Measurements from ENCODE around the gene MUC2.

Gene MUC2

DNA sequence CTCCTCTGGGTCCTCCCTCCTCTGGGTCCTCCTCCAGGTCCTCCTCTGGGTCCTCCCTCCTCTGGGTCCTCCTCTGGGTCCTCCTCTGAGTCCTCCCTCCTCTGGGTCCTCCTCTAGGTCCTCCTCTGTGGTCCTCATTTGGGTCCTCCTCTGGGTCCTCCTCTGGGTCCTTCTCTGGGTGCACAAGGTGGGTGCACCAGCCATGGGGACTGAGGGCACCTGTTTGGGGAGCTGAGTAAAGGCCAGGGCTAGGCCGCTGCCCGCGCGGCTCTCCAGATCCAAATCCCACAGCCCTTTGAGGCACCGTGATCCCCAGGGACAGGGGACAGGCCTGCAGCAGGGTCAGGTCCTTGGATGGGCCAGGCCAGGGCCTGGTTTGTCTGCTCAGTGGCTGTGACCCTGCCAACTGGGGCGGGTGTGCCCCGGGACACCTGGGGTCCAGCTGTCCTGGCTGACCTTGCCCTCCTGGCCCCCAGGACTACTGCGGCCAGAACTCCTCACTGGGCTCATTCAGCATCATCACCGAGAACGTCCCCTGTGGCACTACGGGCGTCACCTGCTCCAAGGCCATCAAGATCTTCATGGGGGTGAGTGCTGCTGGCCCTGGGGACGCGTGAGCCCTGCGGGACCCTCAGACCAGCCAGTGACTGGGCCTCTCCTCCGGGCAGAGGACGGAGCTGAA lies 12.7 kb downstream of the MUC2 start:
- no peak for DNase-seq (ENCODE audit: low read depth, low spot score)

- DNase-seq (ENCODE audit: low read depth, low spot score): no peak
These were observed 13.6 kb downstream of the MUC2 start for GRCh38 chr11:1087961-1088926.

DNA sequence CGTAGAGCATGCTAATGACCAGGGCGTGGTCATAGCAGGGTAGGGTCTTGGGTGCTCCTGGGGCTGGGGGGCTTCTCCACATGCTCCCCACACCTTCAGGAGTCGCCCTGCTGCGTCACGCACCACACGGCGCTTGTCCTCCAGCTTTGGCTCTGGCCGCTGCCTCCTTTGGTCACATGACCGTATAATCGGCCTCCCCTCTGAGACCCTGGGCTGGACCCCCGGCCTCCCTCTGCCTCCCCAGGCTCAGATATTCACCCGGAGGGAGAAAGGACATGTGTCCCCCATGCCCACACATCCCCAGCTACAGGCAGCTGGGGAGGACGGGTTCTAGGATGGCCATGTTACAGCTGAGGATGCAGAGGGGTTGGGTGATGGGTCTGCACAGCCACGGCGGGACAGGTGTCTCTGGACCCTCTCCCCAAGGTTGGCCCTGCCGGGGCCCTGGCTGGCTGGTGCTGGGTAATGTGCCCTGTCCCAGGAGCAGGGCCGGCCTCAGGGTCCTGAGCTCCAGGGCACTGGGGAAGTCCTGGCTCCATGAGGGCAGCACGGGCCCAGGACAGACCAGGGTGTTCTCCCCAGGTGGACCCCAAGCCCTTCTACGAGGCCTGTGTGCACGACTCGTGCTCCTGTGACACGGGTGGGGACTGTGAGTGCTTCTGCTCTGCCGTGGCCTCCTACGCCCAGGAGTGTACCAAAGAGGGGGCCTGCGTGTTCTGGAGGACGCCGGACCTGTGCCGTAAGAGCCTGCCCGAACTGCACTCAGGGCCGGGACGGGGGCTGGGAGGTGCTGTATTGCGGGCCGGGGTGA lies 14.5 kb downstream of the MUC2 start:
- no peak for DNase-seq (ENCODE audit: low read depth, low spot score)

DNA sequence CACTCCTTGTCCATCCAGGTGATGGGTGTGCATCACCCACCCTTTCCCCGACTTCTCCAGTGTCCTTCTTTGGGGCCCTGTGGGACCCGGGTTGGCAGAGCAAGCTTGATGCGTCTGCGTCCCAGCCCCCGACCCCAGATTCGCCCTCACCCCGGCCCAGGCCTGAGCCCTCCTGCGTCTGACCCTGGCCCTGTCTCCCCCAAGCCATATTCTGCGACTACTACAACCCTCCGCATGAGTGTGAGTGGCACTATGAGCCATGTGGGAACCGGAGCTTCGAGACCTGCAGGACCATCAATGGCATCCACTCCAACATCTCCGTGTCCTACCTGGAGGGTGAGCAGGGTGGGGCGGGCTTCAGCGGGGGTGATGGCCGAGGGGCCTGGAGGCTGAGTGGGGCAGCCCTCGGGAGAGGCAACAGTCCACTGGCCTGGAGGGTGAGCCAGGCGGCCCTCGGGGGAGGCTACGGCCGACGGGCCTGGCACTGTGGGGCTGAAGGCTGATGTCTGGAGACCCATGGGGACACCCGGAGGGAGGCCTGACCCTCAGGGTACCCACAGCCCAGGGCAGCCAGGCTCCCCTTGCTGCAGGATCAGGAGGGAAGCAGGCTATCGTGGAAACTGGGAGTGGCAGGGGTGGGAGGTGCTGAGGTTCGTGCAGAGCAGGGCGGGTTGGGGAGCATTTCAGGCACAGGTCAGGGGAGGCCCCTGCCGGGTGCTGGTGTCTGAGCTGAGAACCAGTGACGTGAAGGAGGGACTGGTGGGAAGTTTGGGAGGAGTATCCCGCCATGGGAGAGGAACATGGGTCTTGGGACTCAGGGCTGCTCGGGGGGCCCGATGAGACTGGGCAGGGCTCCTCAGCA lies 15.3 kb downstream of the MUC2 start:
- no peak for DNase-seq (ENCODE audit: low read depth, low spot score)

DNA sequence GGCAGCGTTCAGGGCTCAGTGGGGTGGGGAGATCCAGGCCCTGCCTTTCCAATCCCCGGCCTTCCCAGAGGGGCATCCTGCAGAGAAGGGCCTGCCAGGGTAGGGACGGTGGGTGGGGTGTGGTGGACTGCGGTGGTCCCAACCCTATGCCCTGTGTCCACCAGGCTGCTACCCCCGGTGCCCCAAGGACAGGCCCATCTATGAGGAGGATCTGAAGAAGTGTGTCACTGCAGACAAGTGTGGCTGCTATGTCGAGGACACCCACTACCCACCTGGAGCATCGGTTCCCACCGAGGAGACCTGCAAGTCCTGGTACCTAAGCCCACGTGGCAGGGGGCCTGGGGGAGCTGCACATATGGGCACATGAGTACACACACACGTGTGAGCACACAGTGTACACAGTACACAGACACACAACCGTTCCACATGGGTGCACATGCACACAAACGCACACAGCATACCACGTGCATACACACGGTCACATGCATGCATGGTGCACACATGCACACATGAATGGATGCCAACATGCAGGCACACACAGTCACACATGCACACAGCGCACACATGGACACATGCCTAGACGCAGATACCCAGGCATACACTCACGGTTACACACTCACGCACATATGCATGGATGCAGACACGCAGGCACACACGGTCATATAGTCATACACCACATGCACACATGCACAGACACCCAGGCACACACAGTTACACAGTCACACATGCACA lies 16.1 kb downstream of the MUC2 start:
- DNase-seq (ENCODE audit: low read depth, low spot score): no peak

- DNase-seq (ENCODE audit: low read depth, low spot score): no peak
These were observed 16.8 kb downstream of the MUC2 start for GRCh38 chr11:1091332-1092083.

GRCh38 chr11:1092145-1092670 lies 17.5 kb downstream of the MUC2 start:
- DNase-seq (ENCODE audit: low read depth, low spot score): no peak

GRCh38 chr11:1092919-1093318 lies 18.2 kb downstream of the MUC2 start:
- no peak for DNase-seq (ENCODE audit: low read depth, low spot score)

DNA sequence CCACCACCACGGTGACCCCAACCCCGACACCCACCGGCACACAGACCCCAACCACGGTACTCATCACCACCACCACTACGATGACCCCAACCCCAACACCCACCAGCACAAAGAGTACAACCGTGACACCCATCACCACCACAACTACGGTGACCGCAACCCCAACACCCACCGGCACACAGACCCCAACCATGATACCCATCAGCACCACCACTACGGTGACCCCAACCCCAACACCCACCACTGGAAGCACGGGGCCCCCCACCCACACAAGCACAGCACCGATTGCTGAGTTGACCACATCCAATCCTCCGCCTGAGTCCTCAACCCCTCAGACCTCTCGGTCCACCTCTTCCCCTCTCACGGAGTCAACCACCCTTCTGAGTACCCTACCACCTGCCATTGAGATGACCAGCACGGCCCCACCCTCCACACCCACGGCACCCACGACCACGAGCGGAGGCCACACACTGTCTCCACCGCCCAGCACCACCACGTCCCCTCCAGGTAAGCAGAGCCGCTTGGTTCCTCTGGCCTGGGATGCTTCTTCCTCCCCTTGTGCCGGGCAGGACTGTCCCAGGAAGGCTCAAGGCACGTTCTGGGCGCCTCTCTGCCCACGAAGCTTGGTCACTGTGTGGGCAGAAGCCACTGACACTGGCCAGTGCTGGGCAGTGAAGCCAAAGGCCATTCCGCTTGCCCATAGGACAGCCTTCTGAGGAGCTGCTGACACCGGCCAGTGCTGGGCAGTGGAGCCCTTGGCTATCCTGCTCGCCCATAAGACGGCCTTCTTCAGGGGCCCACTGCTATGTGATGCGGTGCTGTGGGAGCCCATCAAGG lies 25.1 kb downstream of the MUC2 start:
- no peak for DNase-seq (ENCODE audit: low read depth, low spot score)

GRCh38 chr11:1100417-1101245 lies 26.0 kb downstream of the MUC2 start:
- DNase-seq (ENCODE audit: low read depth, low spot score): no peak

- no peak for DNase-seq (ENCODE audit: low read depth, low spot score)
These were observed 26.8 kb downstream of the MUC2 start for GRCh38 chr11:1101318-1102089.

DNA sequence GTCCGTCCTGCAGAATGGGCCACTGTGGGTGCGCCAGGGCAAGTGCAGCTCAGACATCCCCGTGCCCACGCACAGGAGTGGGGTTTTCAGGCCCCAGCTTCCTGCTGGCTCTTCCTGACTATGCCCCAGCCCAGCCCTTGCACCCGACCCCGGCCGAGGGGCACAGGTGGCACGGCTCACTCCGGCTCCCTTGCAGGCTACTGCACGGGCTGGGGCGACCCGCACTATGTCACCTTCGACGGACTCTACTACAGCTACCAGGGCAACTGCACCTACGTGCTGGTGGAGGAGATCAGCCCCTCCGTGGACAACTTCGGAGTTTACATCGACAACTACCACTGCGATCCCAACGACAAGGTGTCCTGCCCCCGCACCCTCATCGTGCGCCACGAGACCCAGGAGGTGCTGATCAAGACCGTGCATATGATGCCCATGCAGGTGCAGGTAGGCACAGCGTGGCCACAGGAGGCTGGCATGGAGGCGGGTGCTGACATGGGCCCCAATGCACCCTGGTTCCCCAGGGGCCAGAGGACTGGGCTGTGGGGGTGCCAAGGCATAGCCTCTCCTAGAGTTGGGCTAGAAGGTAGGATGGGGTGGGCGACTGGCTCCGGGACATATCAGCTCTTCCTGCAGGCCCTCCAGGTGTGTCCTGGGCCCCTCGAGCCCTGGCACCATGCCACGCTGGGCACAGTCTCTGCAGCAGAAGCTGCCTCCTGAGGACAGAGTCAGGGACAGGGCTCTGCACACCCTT lies 27.7 kb downstream of the MUC2 start:
- no peak for DNase-seq (ENCODE audit: low read depth, low spot score)

- DNase-seq (ENCODE audit: low read depth, low spot score): no peak
These were observed 28.3 kb downstream of the MUC2 start for GRCh38 chr11:1102996-1103395.

DNA sequence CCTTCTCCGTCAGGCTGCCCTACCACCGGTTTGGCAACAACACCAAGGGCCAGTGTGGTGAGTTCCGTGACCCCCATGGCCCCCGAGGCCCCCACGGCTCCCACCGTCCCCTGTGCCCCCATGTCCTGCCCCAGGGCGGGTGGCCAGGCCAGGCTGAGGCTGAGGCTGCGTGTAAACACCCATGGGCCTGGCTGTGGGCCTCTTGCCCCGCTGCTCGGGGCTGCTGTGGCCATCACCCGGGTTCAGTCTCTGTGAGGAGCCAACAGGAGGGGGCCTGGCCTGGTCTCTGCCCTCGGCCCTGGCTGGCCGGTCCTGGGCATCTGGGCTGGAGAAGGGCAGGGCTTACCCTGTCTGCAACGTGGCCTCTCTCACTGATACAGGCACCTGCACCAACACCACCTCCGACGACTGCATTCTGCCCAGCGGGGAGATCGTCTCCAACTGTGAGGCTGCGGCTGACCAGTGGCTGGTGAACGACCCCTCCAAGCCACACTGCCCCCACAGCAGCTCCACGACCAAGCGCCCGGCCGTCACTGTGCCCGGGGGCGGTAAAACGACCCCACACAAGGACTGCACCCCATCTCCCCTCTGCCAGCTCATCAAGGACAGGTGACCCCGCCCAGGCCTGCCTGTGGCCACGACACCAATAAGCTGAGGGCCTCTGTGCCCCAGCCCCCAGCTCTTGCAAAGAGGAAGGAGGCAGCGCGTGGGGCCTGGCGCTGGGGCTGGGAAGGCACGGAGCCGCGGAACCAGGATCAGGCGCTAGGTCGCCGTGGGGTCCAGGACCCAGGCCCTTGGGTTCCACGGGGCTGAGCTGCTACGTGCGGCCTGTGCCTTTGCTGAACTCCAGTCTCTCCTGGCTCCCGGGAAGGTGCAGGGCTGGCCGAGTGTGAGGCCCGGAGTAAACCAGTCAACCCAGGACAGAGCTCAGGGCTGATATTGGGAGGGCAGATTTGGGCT lies 29.0 kb downstream of the MUC2 start:
- no peak for DNase-seq (ENCODE audit: low read depth, low spot score)

Data from activated naive CD8-positive, alpha-beta T cell treated with anti-CD3 and anti-CD28 coated beads, Interleukin-2, amount 50 U/mL, for 16 hours (primary cell).